Neuron (in vitro differentiated cells): ENCODE results near the gene SLC35C1.
"Not testable (repeated sequence)": the region's sequence is repeated elsewhere in the genome, so short reads cannot be mapped to it uniquely, and the experiment has no call there.

ENCODE experiments used
- H2AFZ ChIP-seq: one replicate; pipeline ENCODE4 v1.6.1; 2013; ENCODE audit warnings: low read depth, mild to moderate bottlenecking, inconsistent platforms, low read length, moderate library complexity
- H3K27me3 ChIP-seq: one replicate; pipeline ENCODE4 v1.6.1; 2013; ENCODE audit warnings: low read length; ENCODE audit not compliant: insufficient read depth
- H3K36me3 ChIP-seq: one replicate; pipeline ENCODE4 v1.6.1; 2013; ENCODE audit warnings: low read length; ENCODE audit not compliant: insufficient read depth
- H3K4me1 ChIP-seq: one replicate; pipeline ENCODE4 v1.6.1; 2013; ENCODE audit warnings: low read length; ENCODE audit not compliant: insufficient read depth
- H3K4me3 ChIP-seq: 2 replicates; pipeline ENCODE4 v1.5.1; 2013; ENCODE audit warnings: mild to moderate bottlenecking, low read length, moderate library complexity
- H3K9me3 ChIP-seq: one replicate; pipeline ENCODE4 v1.6.1; 2013; ENCODE audit warnings: low read length

SLC35C1 gene

DNA sequence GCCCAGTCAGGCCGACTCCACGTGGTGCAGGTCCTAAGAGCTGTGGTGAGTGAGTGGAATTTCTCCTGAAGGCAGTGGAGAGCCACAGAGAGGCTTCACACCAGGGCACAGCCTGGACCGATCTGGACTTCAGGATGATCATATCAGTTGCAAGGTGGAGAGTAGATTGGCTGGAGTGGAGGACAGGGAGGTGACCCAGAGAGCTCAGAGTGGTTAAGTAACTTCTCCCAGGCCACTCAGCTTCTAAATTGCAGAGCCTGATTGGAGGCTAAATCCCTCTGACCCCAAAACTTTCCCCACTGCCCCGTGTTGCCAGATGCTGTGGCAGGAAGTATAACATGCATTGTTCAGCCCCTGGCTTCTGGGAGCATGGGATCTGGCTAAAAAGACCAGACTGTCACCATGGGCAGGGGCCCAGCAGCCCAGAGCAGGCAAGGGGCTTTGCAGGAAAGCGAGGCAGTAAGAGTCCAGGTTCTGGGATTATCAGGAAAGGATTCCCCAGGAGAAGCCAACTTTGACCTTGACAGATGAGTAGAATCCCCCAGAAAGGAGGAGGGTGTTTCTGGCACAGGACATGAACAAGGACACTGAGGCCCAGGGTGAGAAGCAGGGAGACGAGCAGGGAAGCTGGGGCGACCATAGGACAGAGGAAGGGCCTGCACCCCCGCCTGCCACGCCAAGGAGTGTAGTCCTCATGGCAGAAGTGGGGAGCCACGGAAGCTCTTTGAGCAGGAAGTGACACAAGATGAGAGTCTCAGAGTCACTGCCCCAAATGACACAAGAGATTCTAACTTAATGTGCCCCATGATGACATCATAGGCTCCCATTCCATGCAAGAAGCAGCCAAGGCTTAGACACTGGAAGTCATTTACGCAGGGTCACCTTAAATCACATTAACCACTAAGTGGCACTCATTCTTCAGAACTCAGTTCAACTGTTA lies 4.8 kb downstream of the SLC35C1 start:
- no peak overlapping the region for H2AFZ ChIP-seq
- no peak overlapping the region for H3K4me3 ChIP-seq
- H3K36me3 ChIP-seq: peaks cover 32% of the 10 kb centered on the region
- H3K4me1 ChIP-seq: peaks cover 23% of the 10 kb centered on the region
- H3K9me3 ChIP-seq: no peaks in the 10 kb centered on the region
- H3K27me3 ChIP-seq: no peaks in the 10 kb centered on the region

DNA sequence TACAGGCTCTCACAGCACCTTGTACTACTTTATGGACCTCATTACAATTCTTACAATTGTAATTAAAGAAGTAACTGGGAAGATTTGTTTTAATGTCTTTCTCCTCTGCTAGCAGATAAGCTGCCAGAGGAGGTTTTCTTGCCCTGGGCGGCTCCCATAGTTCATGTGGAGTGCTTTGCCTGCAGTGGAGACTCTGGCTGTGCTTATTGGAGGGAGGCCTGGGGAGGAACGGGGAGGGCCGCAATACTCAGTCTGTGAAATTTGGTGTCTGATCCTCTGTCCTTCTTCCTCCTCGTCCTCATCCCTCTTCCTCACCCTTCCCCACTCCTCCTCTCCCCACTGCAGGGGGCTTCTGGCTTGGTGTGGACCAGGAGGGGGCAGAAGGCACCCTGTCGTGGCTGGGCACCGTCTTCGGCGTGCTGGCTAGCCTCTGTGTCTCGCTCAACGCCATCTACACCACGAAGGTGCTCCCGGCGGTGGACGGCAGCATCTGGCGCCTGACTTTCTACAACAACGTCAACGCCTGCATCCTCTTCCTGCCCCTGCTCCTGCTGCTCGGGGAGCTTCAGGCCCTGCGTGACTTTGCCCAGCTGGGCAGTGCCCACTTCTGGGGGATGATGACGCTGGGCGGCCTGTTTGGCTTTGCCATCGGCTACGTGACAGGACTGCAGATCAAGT lies 5.6 kb downstream of the SLC35C1 start:
- H3K36me3 ChIP-seq: peaks cover 32% of the 10 kb centered on the region
- no peaks in the 10 kb centered on the region for H3K27me3 ChIP-seq
- H2AFZ ChIP-seq: no peak overlapping the region
- H3K9me3 ChIP-seq: no peaks in the 10 kb centered on the region
- H3K4me3 ChIP-seq: no peak overlapping the region
- peaks cover 23% of the 10 kb centered on the region for H3K4me1 ChIP-seq

DNA sequence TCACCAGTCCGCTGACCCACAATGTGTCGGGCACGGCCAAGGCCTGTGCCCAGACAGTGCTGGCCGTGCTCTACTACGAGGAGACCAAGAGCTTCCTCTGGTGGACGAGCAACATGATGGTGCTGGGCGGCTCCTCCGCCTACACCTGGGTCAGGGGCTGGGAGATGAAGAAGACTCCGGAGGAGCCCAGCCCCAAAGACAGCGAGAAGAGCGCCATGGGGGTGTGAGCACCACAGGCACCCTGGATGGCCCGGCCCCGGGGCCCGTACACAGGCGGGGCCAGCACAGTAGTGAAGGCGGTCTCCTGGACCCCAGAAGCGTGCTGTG lies 6.1 kb downstream of the SLC35C1 start:
- H3K4me3 ChIP-seq: no peak overlapping the region
- no peaks in the 10 kb centered on the region for H3K27me3 ChIP-seq
- H2AFZ ChIP-seq: no peak overlapping the region
- H3K4me1 ChIP-seq: peaks cover 18% of the 10 kb centered on the region
- H3K36me3 ChIP-seq: peaks cover 32% of the 10 kb centered on the region
- no peaks in the 10 kb centered on the region for H3K9me3 ChIP-seq

DNA sequence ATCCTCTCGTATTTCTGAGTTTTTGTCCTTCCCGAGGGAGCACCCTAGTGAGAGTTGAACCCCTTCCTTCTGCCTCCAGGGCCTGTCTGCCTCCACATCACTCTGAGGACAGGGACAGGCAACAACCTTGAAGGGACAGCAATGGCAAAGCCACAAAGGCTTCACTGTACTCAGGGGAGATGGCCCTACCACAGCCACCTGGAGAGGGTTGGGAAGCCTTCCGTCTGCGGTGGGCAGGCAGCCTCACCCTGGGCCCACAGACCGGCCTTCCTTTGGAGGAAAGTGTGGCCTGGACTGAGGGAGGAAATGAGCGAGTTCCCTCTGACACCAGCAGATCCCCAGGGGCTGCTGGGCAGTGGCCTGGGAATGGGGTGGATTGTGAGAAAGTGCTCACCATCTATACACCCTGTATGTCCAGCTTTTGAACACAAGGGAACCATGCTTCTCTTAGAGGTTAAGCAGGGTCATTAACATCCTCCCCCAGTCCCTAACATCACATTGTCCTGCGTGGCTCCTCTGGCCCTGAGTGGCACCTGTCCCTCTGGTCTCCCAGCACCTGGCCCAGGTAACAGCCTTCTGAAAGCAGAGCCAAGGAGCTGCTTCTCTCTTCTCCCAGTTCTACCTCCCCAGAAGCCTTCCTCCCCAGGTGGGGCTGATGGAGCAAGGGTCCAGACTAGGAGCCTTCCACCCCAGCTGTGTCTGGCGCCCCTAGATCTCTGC lies 6.8 kb downstream of the SLC35C1 start:
- Histone ChIP-seq H3K36me3 (peaks cover 32% of the 10 kb centered on the region), H3K9me3 (no peaks in the 10 kb centered on the region)

DNA sequence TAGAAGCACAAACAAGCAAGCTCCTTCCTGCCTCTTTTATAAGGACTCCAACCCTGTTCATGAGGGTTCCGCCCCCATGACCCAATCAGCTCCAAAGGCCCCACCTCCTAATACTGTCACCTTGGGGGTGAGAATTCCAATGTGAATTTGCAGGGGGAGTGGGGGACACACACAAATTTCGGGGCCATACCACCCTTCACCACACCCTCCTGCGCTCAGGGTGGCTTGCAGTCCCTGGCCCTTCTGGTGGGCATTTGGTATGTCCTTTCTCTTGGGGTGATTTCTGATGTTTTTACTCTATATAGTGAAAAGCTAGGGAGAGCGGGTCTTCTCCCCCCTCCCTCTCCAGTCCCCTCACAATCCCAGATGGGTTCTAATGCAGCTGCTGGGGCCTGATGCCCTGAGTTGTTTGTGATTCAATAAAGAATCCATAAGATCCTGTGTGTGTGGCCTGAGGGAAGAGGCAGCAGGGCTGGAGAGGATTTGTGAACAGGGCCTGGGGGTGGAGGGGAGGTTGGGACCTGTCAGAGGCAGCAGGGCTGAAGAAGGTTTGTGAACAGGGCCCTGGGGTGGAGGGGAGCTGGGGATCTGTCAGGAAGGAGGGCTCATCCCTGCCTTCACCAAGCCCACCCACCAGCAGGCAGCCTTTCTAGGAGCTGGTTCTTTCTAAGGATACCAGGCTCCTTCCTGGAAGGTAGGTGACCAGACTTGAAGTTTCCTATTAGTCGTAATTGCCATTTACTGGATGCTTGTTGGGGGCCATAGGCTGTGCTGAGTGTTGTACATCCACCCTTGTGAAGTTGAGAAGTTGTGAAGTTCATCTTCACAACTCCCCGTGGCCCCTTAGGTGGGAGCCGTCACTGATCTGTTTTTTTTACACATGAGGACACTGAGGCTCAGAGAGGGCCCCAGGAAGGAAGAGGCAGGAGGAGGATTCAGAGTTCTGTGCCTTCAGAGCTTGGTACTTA lies 7.9 kb downstream of the SLC35C1 start:
- H3K36me3 ChIP-seq: peaks cover 32% of the 10 kb centered on the region
- no peak overlapping the region for H3K4me3 ChIP-seq
- H3K4me1 ChIP-seq: peaks cover under 1% of the 10 kb centered on the region
- no peaks in the 10 kb centered on the region for H3K27me3 ChIP-seq
- no peak overlapping the region for H2AFZ ChIP-seq
- H3K9me3 ChIP-seq: no peaks in the 10 kb centered on the region

More for the DNA sequence above, 6.8 kb downstream of the SLC35C1 start:
- Histone ChIP-seq H3K4me3 (no peak overlapping the region), H3K27me3 (no peaks in the 10 kb centered on the region), H2AFZ (no peak overlapping the region), H3K4me1 (peaks cover 11% of the 10 kb centered on the region)

DNA sequence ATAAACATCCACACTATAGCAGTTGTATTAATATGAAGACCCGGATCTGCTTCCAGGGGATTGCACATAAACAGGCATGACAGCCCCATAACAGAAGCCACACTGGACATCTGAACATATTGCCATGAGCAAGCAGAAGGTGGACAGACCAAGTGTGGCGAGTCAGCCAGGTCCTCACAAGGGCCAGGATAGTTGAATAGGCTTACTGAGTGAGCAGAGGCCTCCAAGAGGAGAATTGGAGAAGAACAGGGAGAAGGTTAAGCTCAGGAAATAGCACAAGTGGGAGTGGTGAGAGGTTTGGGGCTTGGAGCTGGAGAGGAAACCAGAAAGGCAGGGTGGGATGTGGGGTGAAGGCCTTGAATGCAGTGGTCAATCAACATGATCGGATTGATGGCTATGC lies 10.8 kb downstream of the SLC35C1 start:
- peaks cover 18% of the 10 kb centered on the region for H3K36me3 ChIP-seq
- H3K4me1 ChIP-seq: no peaks in the 10 kb centered on the region
- no peak overlapping the region for H2AFZ ChIP-seq
- no peak overlapping the region for H3K4me3 ChIP-seq
- no peaks in the 10 kb centered on the region for H3K27me3 ChIP-seq
- no peaks in the 10 kb centered on the region for H3K9me3 ChIP-seq

DNA sequence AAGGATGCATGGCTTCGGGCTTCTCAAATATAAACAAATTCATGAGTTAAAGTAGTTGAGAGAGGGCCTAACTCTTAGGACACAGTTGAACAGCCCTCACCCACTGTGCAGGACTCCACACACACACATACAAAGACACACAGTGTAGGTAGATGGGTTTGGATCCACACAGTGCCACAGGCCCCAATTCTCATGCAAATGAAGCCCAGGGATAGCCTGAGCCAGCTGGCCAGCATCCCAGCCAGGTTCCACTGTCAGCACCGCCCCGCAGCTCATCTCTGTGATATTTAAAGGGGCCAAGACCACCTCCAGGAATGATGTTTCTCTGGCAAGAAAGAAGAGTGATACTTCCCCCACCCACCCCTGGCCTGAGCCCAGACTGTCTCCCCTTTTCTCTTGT lies 11.7 kb downstream of the SLC35C1 start:
- Histone ChIP-seq H3K4me1 (no peaks in the 10 kb centered on the region), H2AFZ (no peak overlapping the region), H3K27me3 (no peaks in the 10 kb centered on the region), H3K36me3 (peaks cover 9% of the 10 kb centered on the region), H3K9me3 (no peaks in the 10 kb centered on the region), H3K4me3 (no peak overlapping the region)

DNA sequence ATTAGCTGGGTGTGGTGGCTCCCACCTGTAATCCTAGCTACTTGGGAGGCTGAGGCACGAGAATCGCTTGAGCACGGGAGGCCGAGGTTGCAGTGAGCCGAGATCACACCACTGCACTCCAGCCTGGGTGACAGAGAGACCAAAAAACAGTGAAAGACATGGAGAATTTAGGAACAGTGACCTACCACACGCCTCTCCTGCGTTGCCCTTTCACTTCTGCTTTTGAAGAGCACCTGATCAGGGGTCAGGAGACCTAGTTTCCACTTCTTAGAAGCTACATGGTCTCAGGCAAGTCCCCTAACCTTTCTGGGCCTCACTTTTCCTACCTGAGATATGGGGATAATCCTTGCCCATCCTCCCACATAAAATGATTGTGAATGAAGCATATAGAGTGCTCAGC lies 12.2 kb downstream of the SLC35C1 start:
- Histone ChIP-seq H3K4me1 (no peaks in the 10 kb centered on the region), H3K36me3 (peaks cover 3% of the 10 kb centered on the region), H3K4me3 (no peak overlapping the region), H3K9me3 (no peaks in the 10 kb centered on the region), H3K27me3 (no peaks in the 10 kb centered on the region), H2AFZ (no peak overlapping the region)

DNA sequence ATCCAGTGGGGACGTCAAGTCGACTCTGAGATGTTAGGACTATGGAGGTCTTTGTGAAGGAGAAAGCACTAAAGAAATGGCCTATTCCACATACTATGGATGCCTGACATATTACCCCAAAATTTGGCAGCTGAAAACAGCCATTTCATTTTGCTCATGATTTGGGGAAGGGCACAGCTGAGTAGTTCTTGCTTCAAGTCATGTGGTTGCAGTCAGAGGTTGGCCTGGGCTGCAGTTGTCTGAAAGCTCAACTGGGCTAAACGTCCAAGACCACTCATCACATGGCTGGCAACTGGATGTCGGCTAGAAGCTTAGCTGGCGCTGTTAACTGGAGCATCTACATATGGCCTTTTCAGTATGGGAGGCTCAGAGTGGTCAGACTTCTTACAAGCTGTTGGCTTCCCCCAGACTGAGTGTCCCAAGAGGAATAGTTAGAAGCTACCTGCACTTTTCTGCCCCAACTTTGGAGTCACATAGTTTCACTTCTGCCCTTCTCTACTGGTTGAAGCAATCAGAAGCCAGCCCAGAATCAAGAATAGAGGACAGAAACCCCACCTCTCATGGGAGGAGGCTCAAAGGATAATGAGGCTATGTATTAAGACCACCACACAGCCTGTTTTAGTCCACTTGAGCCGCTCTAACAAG lies 14.1 kb downstream of the SLC35C1 start:
- Histone ChIP-seq H3K36me3 (no peaks in the 10 kb centered on the region), H2AFZ (no peak overlapping the region), H3K9me3 (no peaks in the 10 kb centered on the region), H3K4me1 (peaks cover 4% of the 10 kb centered on the region), H3K27me3 (no peaks in the 10 kb centered on the region), H3K4me3 (no peak overlapping the region)

DNA sequence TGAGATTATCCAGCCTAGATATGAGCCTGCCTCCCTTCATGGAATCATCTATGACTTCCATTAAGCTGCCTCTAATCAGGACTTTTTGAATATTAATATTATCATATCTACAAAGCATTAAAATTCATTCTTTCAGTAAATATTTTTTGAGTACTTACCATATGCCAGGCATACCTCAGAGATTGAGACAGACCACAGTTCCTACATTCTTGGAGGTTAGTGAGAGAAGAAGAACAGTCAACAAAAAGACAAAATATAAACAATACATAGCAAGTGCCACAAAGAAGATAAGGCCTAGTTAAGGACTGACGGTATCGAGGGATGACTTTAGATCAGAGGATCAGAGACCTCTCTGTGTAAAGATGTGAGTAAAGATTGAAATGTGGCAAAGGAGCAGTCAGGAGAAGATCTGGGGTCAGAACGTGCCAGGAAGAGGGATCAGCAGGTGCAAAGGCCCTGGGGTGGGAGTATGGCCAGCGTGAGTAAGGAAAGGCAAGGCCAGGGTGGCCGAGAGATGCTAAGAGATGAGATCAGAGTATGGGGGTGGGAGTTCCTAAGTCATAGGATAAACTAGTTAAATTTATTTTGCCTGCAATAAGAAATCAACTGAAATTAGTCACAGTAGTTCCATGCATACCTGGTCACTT lies 15.4 kb downstream of the SLC35C1 start:
- Histone ChIP-seq H3K27me3 (peaks cover 4% of the 10 kb centered on the region), H3K9me3 (no peaks in the 10 kb centered on the region), H3K4me3 (no peak overlapping the region), H3K36me3 (no peaks in the 10 kb centered on the region), H3K4me1 (peaks cover 4% of the 10 kb centered on the region), H2AFZ (no peak overlapping the region)

DNA sequence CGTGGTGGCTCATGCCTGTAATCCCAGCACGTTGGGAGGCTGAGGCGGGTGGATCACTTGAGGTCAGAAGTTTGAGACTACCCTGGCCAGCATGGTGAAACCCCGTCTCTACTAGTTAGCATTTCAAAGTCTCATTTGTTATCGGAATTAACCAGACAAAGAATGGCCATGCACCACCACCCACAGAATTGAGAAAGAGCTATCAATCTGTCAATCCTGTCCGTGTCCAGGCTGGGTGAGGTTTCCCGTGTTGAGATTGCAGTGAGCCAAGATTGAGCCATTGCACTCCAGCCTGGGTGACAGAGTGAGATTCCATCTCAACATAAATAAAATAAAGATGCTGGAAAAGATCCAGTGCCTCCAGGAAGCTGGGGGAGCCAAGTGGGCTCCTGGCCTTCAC lies 21.5 kb downstream of the SLC35C1 start:
- not testable (repeated sequence) for H3K9me3 ChIP-seq, H3K36me3 ChIP-seq, H3K4me3 ChIP-seq, H2AFZ ChIP-seq, H3K4me1 ChIP-seq
- peaks cover 27% of the 10 kb centered on the region for H3K27me3 ChIP-seq

DNA sequence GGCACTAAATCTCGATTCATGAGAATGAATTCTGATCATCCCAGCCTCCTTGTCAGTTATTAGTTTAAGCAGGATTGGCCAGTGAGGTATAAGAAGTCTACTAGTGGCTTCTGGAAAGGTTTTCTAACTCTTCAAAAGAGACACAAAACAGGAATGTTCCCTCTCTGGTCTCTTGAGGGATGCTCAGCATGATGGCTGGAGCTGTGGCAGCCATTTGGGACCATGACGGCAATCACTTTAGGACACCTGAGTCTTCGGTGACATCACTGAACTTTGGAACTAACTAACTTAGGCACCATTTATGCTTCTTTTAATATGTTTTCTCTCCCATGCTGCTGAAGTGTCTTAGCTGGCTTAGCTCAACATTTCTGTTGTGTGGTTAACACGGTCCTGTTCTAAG lies 22.2 kb downstream of the SLC35C1 start:
- no peak overlapping the region for H2AFZ ChIP-seq
- peaks cover 4% of the 10 kb centered on the region for H3K4me1 ChIP-seq
- H3K9me3 ChIP-seq: no peaks in the 10 kb centered on the region
- H3K27me3 ChIP-seq: peaks cover 27% of the 10 kb centered on the region
- no peak overlapping the region for H3K4me3 ChIP-seq
- no peaks in the 10 kb centered on the region for H3K36me3 ChIP-seq
